ENCODE results near the gene ACR.

DNA sequence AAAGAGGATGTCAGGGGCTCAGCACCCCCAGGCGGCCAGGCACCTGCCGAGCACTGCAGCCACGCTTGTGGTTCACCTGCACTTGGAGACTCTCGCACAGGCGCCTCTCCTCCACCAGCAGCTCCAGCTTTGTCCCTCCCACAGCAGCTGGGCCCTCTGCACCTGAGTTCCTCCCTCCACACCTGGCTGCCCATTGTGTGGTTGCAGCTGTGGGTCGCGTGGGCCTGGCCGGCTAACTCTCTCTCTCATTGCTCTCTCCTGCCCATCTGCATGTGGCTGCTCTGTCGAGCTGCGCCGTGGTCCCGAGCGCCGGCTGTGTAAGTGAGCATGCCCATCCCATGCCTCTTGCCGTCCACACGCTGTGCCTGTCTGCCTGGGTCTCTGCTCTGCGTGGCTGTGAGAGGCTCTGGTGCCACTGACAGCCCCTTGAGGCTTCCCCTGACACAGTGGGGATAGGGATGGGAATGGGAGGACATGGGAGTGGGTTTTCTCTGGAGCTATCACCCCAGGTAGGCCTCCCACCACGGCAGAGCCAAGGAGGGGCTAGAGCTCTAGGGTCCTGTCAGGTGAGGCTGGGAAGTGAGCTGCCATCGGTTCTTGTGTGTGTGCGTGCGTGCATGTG is 8.5 kb upstream of the ACR start:
- TF ChIP-seq NFRKB (IDR thresholded peaks at IDR 0.05) = no peak
- no peak for TF ChIP-seq TARDBP (IDR thresholded peaks at IDR 0.05)
